Urothelium cell line (cell line): Measurements from ENCODE around the gene SZRD1.
A peak's percentile ranks its signal among the peaks of the same experiment; 100 is the strongest.

Source experiments
- DNase-seq: peaks from one replicate; pipeline ENCODE4 v3.0.0; 2011; ENCODE audit warnings: low spot score, mixed read lengths
- FAIRE-seq: peaks from 2 replicates; lab custom pipeline; 2011; peaks lifted over from hg19 to GRCh38; lab: Jason Lieb, UNC

The SZRD1 gene

GRCh38 chr1:16436946-16437474, 70.0 kb downstream of the SZRD1 start, which contains the start of gene SPATA21:
Gene SPATA21 (minus strand): TSS chr1:16437424. CDS start chr1:16431371, 6,053 bp downstream.
- no peak for FAIRE-seq
- no peak for DNase-seq

- FAIRE-seq, result no peak
Observed at GRCh38 chr1:16438516-16438915, 71.5 kb downstream of the SZRD1 start.

GRCh38 chr1:16438924-16439323, 71.9 kb downstream of the SZRD1 start:
- FAIRE-seq (no peak), DNase-seq (no peak)

More at GRCh38 chr1:16438516-16438915, 71.5 kb downstream of the SZRD1 start:
- DNase-seq, result no peak

- FAIRE-seq, result no peak
- DNase-seq, result no peak
Observed at GRCh38 chr1:16440131-16440469, 73.1 kb downstream of the SZRD1 start.

- FAIRE-seq (no peak), DNase-seq (peak; percentile 95)
Observed at GRCh38 chr1:16440470-16441281, 73.6 kb downstream of the SZRD1 start, which contains the start of gene NECAP2. Gene NECAP2 (plus strand): TSS chr1:16440724. CDS start chr1:16440762, 38 bp downstream.

GRCh38 chr1:16441282-16441665, 74.2 kb downstream of the SZRD1 start:
- FAIRE-seq, result no peak
- no peak for DNase-seq

GRCh38 chr1:16442265-16442664, 75.2 kb downstream of the SZRD1 start:
- DNase-seq (no peak), FAIRE-seq (no peak)

GRCh38 chr1:16442941-16443340, 75.9 kb downstream of the SZRD1 start:
- DNase-seq (no peak), FAIRE-seq (no peak)

GRCh38 chr1:16443975-16444770, 77.1 kb downstream of the SZRD1 start:
- DNase-seq, result no peak
- no peak for FAIRE-seq

- DNase-seq (no peak), FAIRE-seq (no peak)
Observed at GRCh38 chr1:16445052-16445451, 78.0 kb downstream of the SZRD1 start.

GRCh38 chr1:16446116-16446515, 79.1 kb downstream of the SZRD1 start:
- DNase-seq (no peak), FAIRE-seq (no peak)

GRCh38 chr1:16447641-16448040, 80.6 kb downstream of the SZRD1 start:
- FAIRE-seq, result no peak
- DNase-seq, result no peak
